Neural progenitor cell (in vitro differentiated cells): ENCODE measurements around the gene SMARCC1. TPM values are rescaled to one million over a fixed set of nuclear protein-coding genes. Genes with fewer than 3 reads are reported as not detected.

Experiments
- DNase-seq: peaks from one replicate; pipeline ENCODE4 v3.0.0-alpha.2; 2016; ENCODE audit warnings: low spot score
- H2AFZ ChIP-seq: fragments of 200-600 bp; sonication (generic); replicated peaks from 2 replicates; pipeline ENCODE4 v1.6.1; 2016; ENCODE audit warnings: antibody characterized with exemption
- H3F3A ChIP-seq: fragments of 200-600 bp; sonication (generic); 2 replicates; pipeline ENCODE4 v1.6.1; 2016; ENCODE audit warnings: antibody characterized with exemption, low read depth
- H3K27ac ChIP-seq: fragments of 200-600 bp; sonication (generic); 2 replicates; pipeline ENCODE4 v1.5.1; 2016; ENCODE audit warnings: mild to moderate bottlenecking
- H3K27me3 ChIP-seq: fragments of 200-600 bp; sonication (generic); 2 replicates; pipeline ENCODE4 v1.6.1; 2016; ENCODE audit warnings: mild to moderate bottlenecking, moderate library complexity
- H3K36me3 ChIP-seq: fragments of 200-600 bp; sonication (generic); 2 replicates; pipeline ENCODE4 v1.5.1; 2016
- H3K4me1 ChIP-seq: fragments of 200-600 bp; sonication (generic); 2 replicates; pipeline ENCODE4 v1.6.1; 2016; ENCODE audit warnings: mixed run types
- H3K4me2 ChIP-seq: fragments of 200-600 bp; sonication (generic); 2 replicates; pipeline ENCODE4 v1.6.1; 2016
- H3K4me3 ChIP-seq: fragments of 200-600 bp; sonication (generic); 2 replicates; pipeline ENCODE4 v1.5.1; 2016
- H3K79me2 ChIP-seq: fragments of 200-600 bp; sonication (generic); 2 replicates; pipeline ENCODE4 v1.6.1; 2016; ENCODE audit warnings: low read depth
- H3K9ac ChIP-seq: fragments of 200-600 bp; sonication (generic); 2 replicates; pipeline ENCODE4 v1.6.1; 2016
- H3K9me3 ChIP-seq: fragments of 200-600 bp; sonication (generic); 2 replicates; pipeline ENCODE4 v1.5.1; 2016; ENCODE audit warnings: low read depth
- H4K20me1 ChIP-seq: fragments of 200-600 bp; sonication (generic); 2 replicates; pipeline ENCODE4 v1.6.1; 2016; ENCODE audit warnings: low read depth
- H3K27ac Mint-ChIP-seq: 3 replicates; pipeline ENCODE4 v1.8.0; 2021; ENCODE audit warnings: mixed read lengths
- H3K27me3 Mint-ChIP-seq: 2 replicates; pipeline ENCODE4 v1.8.0; 2022; ENCODE audit warnings: low read depth, mild to moderate bottlenecking, inconsistent platforms, moderate library complexity, mixed read lengths; ENCODE audit not compliant: insufficient read depth
- H3K36me3 Mint-ChIP-seq: 3 replicates; pipeline ENCODE4 v1.8.0; 2021; ENCODE audit warnings: mixed read lengths
- H3K4me1 Mint-ChIP-seq: 3 replicates; pipeline ENCODE4 v1.8.0; 2021; ENCODE audit warnings: mixed read lengths
- H3K4me3 Mint-ChIP-seq: 3 replicates; pipeline ENCODE4 v1.8.0; 2021; ENCODE audit warnings: mild to moderate bottlenecking, moderate library complexity, mixed read lengths
- H3K9me3 Mint-ChIP-seq: 3 replicates; pipeline ENCODE4 v1.8.0; 2020; ENCODE audit warnings: mixed read lengths
- CTCF ChIP-seq: fragments of 200-600 bp; sonication (generic); IDR thresholded peaks from 2 replicates; pipeline ENCODE4 v1.5.1; 2017; ENCODE audit warnings: antibody characterized with exemption, mild to moderate bottlenecking
- EZH2 ChIP-seq: fragments of 200-600 bp; sonication (generic); IDR thresholded peaks from 2 replicates; pipeline ENCODE4 v1.6.1; 2017; ENCODE audit warnings: antibody characterized with exemption, mild to moderate bottlenecking, moderate library complexity
- EZH2phosphoT487 ChIP-seq: fragments of 200-600 bp; sonication (generic); IDR thresholded peaks from 2 replicates; pipeline ENCODE4 v1.6.1; 2017; ENCODE audit warnings: antibody characterized with exemption
- total RNA-seq: library from RNA; depleted of rRNA; stranded (reverse); fragments of >200 nt; gene quantifications from 2 replicates; pipeline ENCODE4 v1.2.3, GENCODE V29; 2015; ENCODE audit warnings: low replicate concordance

SMARCC1 gene
- total RNA-seq, 1 donor from 2014 or later, result 175 TPM

GRCh38 chr3:47630810-47631209 is 150.9 kb downstream of the SMARCC1 start:
- Mint-ChIP-seq H3K4me1 (peaks cover 3% of the 10 kb centered on the region), H3K4me3 (no peak overlapping the region), H3K27ac (no peak overlapping the region), H3K9me3 (no peaks in the 10 kb centered on the region), H3K36me3 (peaks cover 52% of the 10 kb centered on the region), H3K27me3 (no peaks in the 10 kb centered on the region)
- H3K36me3 ChIP-seq, result peaks cover 37% of the 10 kb centered on the region
- H3K27me3 ChIP-seq, result no peaks in the 10 kb centered on the region
- TF ChIP-seq EZH2phosphoT487 (no peak), EZH2 (no peak), CTCF (no peak)
- no peak overlapping the region for H3K27ac ChIP-seq
- no peaks in the 10 kb centered on the region for H3K79me2 ChIP-seq
- H2AFZ ChIP-seq, result no peak overlapping the region
- H3K4me2 ChIP-seq, result no peak overlapping the region
- no peak for DNase-seq
- no peaks in the 10 kb centered on the region for H3K9me3 ChIP-seq
- no peak overlapping the region for H3K4me3 ChIP-seq
- H3K4me1 ChIP-seq, result peaks cover 13% of the 10 kb centered on the region
- H3F3A ChIP-seq, result peaks cover 15% of the 10 kb centered on the region
- peaks cover 30% of the 10 kb centered on the region for H4K20me1 ChIP-seq
- no peak overlapping the region for H3K9ac ChIP-seq

- no peak overlapping the region for H3K4me3 Mint-ChIP-seq
- no peak for TF ChIP-seq EZH2
- no peak for TF ChIP-seq CTCF
- no peak for TF ChIP-seq EZH2phosphoT487
- H3K36me3 Mint-ChIP-seq, result peaks cover 51% of the 10 kb centered on the region
- H2AFZ ChIP-seq, result no peak overlapping the region
- DNase-seq, result no peak
- H3K4me2 ChIP-seq, result no peak overlapping the region
- no peak overlapping the region for H3K4me3 ChIP-seq
- H3K4me1 ChIP-seq, result peaks cover 3% of the 10 kb centered on the region
- H3K36me3 ChIP-seq, result peaks cover 30% of the 10 kb centered on the region
- no peaks in the 10 kb centered on the region for H3K27me3 ChIP-seq
- H3K27me3 Mint-ChIP-seq, result no peaks in the 10 kb centered on the region
- no peak overlapping the region for H3K27ac Mint-ChIP-seq
- H3F3A ChIP-seq, result peaks cover 8% of the 10 kb centered on the region
- no peak overlapping the region for H3K9ac ChIP-seq
- no peaks in the 10 kb centered on the region for H3K9me3 ChIP-seq
- H3K9me3 Mint-ChIP-seq, result no peaks in the 10 kb centered on the region
- H3K4me1 Mint-ChIP-seq, result peaks cover 3% of the 10 kb centered on the region
- no peak overlapping the region for H3K27ac ChIP-seq
- H3K79me2 ChIP-seq, result no peaks in the 10 kb centered on the region
- H4K20me1 ChIP-seq, result peaks cover 19% of the 10 kb centered on the region
Observed at GRCh38 chr3:47629770-47630169, 151.9 kb downstream of the SMARCC1 start.

GRCh38 chr3:47628426-47628825 is 153.3 kb downstream of the SMARCC1 start:
- Mint-ChIP-seq H3K9me3 (no peaks in the 10 kb centered on the region), H3K4me1 (no peaks in the 10 kb centered on the region), H3K4me3 (no peak overlapping the region), H3K27ac (no peak overlapping the region), H3K36me3 (peaks cover 51% of the 10 kb centered on the region), H3K27me3 (no peaks in the 10 kb centered on the region)
- Histone ChIP-seq H4K20me1 (peaks cover 11% of the 10 kb centered on the region), H3K9ac (no peak overlapping the region), H3K36me3 (peaks cover 22% of the 10 kb centered on the region), H3K27me3 (no peaks in the 10 kb centered on the region), H3K4me2 (no peak overlapping the region), H3K4me3 (no peak overlapping the region), H3K79me2 (no peaks in the 10 kb centered on the region), H2AFZ (no peak overlapping the region), H3K9me3 (no peaks in the 10 kb centered on the region), H3F3A (no peaks in the 10 kb centered on the region), H3K27ac (no peak overlapping the region), H3K4me1 (no peaks in the 10 kb centered on the region)
- no peak for DNase-seq
- TF ChIP-seq EZH2, result no peak
- TF ChIP-seq CTCF, result no peak
- no peak for TF ChIP-seq EZH2phosphoT487
